HCT116 (cell line): ENCODE measurements around the gene SGMS1. TPM values are rescaled to one million over a fixed set of nuclear protein-coding genes. Genes with fewer than 3 reads are reported as not detected.

Source experiments
- ATAC-seq: fragments of 200-7000 bp; cut with Tn5 transposase; 2 replicates; pipeline ENCODE4 v1.9.1; 2020; ENCODE audit warnings: mild to moderate bottlenecking, moderate library complexity
- BruUV-seq: library from RNA; stranded (reverse); fragments of 400-500 nt; replicated peaks from 2 replicates; lab custom pipeline; 2021; lab: Mats Ljungman, UMichigan
- CTCF ChIA-PET: fragments of 300-600 bp; sonication (Branson Sonifier 250); formaldehyde crosslinking; loops from one replicate; lab custom pipeline; 2021; ENCODE audit warnings: antibody characterized with exemption; lab: Charles Lee
- POLR2A ChIA-PET: fragments of 300-600, 350-600 bp; sonication (Branson Sonifier 250); formaldehyde crosslinking; loops from one replicate; lab custom pipeline; 2021; ENCODE audit warnings: antibody characterized with exemption; lab: Charles Lee
- RAD21 ChIA-PET, 2 experiments: fragments of 300-600 bp; sonication (Branson Sonifier 250); formaldehyde crosslinking; loops; one replicate each; lab custom pipeline; 2023; ENCODE audit warnings: low total read pairs in 2 of 2; ENCODE audit not compliant: uncharacterized antibody in 2 of 2, unreplicated experiment in 2 of 2, low non-redundant PET in 1 of 2; lab: Charles Lee
- DNase-seq: peaks from one replicate; pipeline ENCODE4 v3.0.0-alpha.2; 2010; ENCODE audit warnings: low read depth, low spot score
- H2AFZ ChIP-seq: fragments of 200-600 bp; shearing (Covaris generic), sonication (generic); 2 replicates; pipeline ENCODE4 v1.6.1; 2017; ENCODE audit warnings: low read depth, mixed run types, mixed read lengths, antibody characterized with exemption, low read length; ENCODE audit not compliant: poor library complexity, severe bottlenecking
- H3K27ac ChIP-seq: 2 replicates; pipeline ENCODE4 v1.5.1; 2012; ENCODE audit warnings: low read depth, low read length
- H3K27me3 ChIP-seq: fragments of 200-600 bp; sonication (generic); 2 replicates; pipeline ENCODE4 v1.6.1; 2016; ENCODE audit warnings: mixed run types, low read length, mixed read lengths; ENCODE audit not compliant: insufficient read depth
- H3K36me3 ChIP-seq, 2 experiments: fragments of 200-500 bp in 1 of 2; fragments of 200-600 bp in 1 of 2; sonication (Bioruptor generic) in 1 of 2; sonication (generic) in 1 of 2; 2 replicates each; pipeline versions ENCODE4 v1.5.1 to v1.6.1; 2014 to 2016; ENCODE audit warnings: low read length in 2 of 2, inconsistent platforms in 1 of 2, mixed read lengths in 1 of 2, mixed run types in 1 of 2; ENCODE audit not compliant: insufficient read depth in 2 of 2, control insufficient read depth in 1 of 2
- H3K4me1 ChIP-seq, 2 experiments: fragments of 200-600 bp in 1 of 2; sonication (generic) in 1 of 2; 2 replicates each; pipeline versions ENCODE4 v1.5.1 to v1.6.1; 2012 to 2017; ENCODE audit warnings: low read length in 2 of 2, inconsistent platforms in 1 of 2, mild to moderate bottlenecking in 1 of 2, mixed read lengths in 1 of 2, mixed run types in 1 of 2, moderate library complexity in 1 of 2; ENCODE audit not compliant: insufficient read depth in 2 of 2, control insufficient read depth in 1 of 2
- H3K4me2 ChIP-seq: fragments of 200-600 bp; sonication (generic); 2 replicates; pipeline ENCODE4 v1.6.1; 2017; ENCODE audit warnings: mixed run types, low read length, mixed read lengths
- H3K4me3 ChIP-seq, 2 experiments: fragments of 200-600 bp in 1 of 2; sonication (generic) in 1 of 2; replicated peaks in 1 of 2; 2 replicates each; pipeline ENCODE4 v1.5.1; 2011 to 2016; ENCODE audit warnings: low read length in 2 of 2, control low read depth in 1 of 2, low read depth in 1 of 2, mild to moderate bottlenecking in 1 of 2, mixed read lengths in 1 of 2, mixed run types in 1 of 2
- H3K79me2 ChIP-seq: fragments of 200-600 bp; sonication (generic); 2 replicates; pipeline ENCODE4 v1.6.1; 2017; ENCODE audit warnings: mild to moderate bottlenecking, mixed run types, low read length, moderate library complexity, mixed read lengths; ENCODE audit not compliant: insufficient read depth
- H3K9ac ChIP-seq: fragments of 200-600 bp; sonication (generic); 2 replicates; pipeline ENCODE4 v1.6.1; 2016; ENCODE audit warnings: low read length, mixed read lengths
- H3K9me2 ChIP-seq: fragments of 200-600 bp; sonication (generic), shearing (Covaris generic); 2 replicates; pipeline ENCODE4 v1.6.1; 2017; ENCODE audit warnings: mixed run types, mild to moderate bottlenecking, moderate library complexity; ENCODE audit not compliant: insufficient read depth
- H3K9me3 ChIP-seq, 2 experiments: fragments of 200-500 bp in 1 of 2; fragments of 200-600 bp in 1 of 2; sonication (Bioruptor generic) in 1 of 2; sonication (generic) in 1 of 2; 2 replicates each; pipeline ENCODE4 v1.6.1; 2014 to 2017; ENCODE audit warnings: low read length in 2 of 2, mixed read lengths in 2 of 2, inconsistent platforms in 1 of 2, low read depth in 1 of 2, mild to moderate bottlenecking in 1 of 2, mixed run types in 1 of 2, moderate library complexity in 1 of 2; ENCODE audit not compliant: control insufficient read depth in 1 of 2, insufficient read depth in 1 of 2
- H4K20me1 ChIP-seq: fragments of 200-600 bp; sonication (generic), shearing (Covaris generic); 2 replicates; pipeline ENCODE4 v1.6.1; 2017; ENCODE audit warnings: mixed run types, mild to moderate bottlenecking, moderate library complexity; ENCODE audit not compliant: insufficient read depth
- ATF3 ChIP-seq: IDR thresholded peaks from 2 replicates; pipeline ENCODE4 v1.6.1; 2012
- CEBPB ChIP-seq: IDR thresholded peaks from 2 replicates; pipeline ENCODE4 v1.6.1; 2012; ENCODE audit warnings: low read depth
- EGR1 ChIP-seq: IDR thresholded peaks from 2 replicates; pipeline ENCODE4 v1.6.1; 2012; ENCODE audit warnings: low read depth
- ELF1 ChIP-seq: IDR thresholded peaks from 2 replicates; pipeline ENCODE4 v1.6.1; 2012; ENCODE audit warnings: low read depth, borderline replicate concordance
- EZH2phosphoT487 ChIP-seq: fragments of 200-600 bp; IDR thresholded peaks from 2 replicates; pipeline ENCODE4 v1.6.1; 2018; ENCODE audit warnings: antibody characterized with exemption, borderline replicate concordance
- JUND ChIP-seq: IDR thresholded peaks from 2 replicates; pipeline ENCODE4 v1.6.1; 2012
- POLR2A ChIP-seq: IDR thresholded peaks from 2 replicates; pipeline ENCODE4 v1.7.0; 2011; ENCODE audit warnings: borderline replicate concordance; ENCODE audit not compliant: insufficient read depth, insufficient read length; ENCODE audit errors: extremely low read depth
- TCF7L2 ChIP-seq: IDR thresholded peaks from 2 replicates; pipeline ENCODE4 v1.7.0; 2011; ENCODE audit warnings: borderline replicate concordance, inconsistent platforms; ENCODE audit not compliant: insufficient read depth, insufficient read length; ENCODE audit errors: extremely low read depth
- YY1 ChIP-seq: IDR thresholded peaks from 2 replicates; pipeline ENCODE4 v1.6.1; 2011; ENCODE audit warnings: low read length, low read depth, moderate library complexity, mild to moderate bottlenecking; ENCODE audit not compliant: insufficient replicate concordance; ENCODE audit errors: extremely low read depth
- ZBTB33 ChIP-seq: IDR thresholded peaks from 2 replicates; pipeline ENCODE4 v1.6.1; 2011; ENCODE audit warnings: mild to moderate bottlenecking, low read length, moderate library complexity; ENCODE audit not compliant: insufficient replicate concordance; ENCODE audit errors: extremely low read depth
- ZFX ChIP-seq: fragments of 450-650 bp; IDR thresholded peaks from 2 replicates; pipeline ENCODE4 v1.6.1; 2017
- intact Hi-C: fragments of 100-400 bp; cut with micrococcal nuclease; formaldehyde crosslinking; loops from 2 replicates; pipeline ENCODE4 v1.10.0; 2022
- total RNA-seq: library from RNA; stranded (reverse); gene quantifications from one replicate; pipeline ENCODE4 v1.2.1, GENCODE V29; 2021; ENCODE audit not compliant: unreplicated experiment
- TF ChIP-seq, protein P1 (sequence below), 3 experiments: fragments of 200-600 bp in 1 of 3; sonication (generic) in 1 of 3; IDR thresholded peaks in 2 of 3; conservative IDR thresholded peaks in 1 of 3; 2 replicates each; pipeline ENCODE4 v1.5.1; 2012 to 2017; ENCODE audit warnings: low read depth in 2 of 3, low read length in 2 of 3, antibody characterized with exemption in 1 of 3, borderline replicate concordance in 1 of 3, control low read depth in 1 of 3, mild to moderate bottlenecking in 1 of 3, mixed read lengths in 1 of 3, mixed run types in 1 of 3, moderate library complexity in 1 of 3; ENCODE audit not compliant: insufficient read depth in 1 of 3
- TF ChIP-seq, protein P2 (sequence below): IDR thresholded peaks from 2 replicates; pipeline ENCODE4 v1.6.1; 2012
- TF ChIP-seq, protein P3 (sequence below): IDR thresholded peaks from 2 replicates; pipeline ENCODE4 v1.6.1; 2012; ENCODE audit warnings: low read depth

SGMS1 gene
- total RNA-seq, 1 experiment from 2014 or later = 29.1 TPM

- intact Hi-C loops = no loop called here
- no peaks in the 10 kb centered on the region for H3K36me3 ChIP-seq
- no peak overlapping the region for H3K27ac ChIP-seq
- DNase-seq = no peak
- BruUV-seq = no TSS peak
- H3K4me2 ChIP-seq = no peak overlapping the region
- TF ChIP-seq, protein P1, sequence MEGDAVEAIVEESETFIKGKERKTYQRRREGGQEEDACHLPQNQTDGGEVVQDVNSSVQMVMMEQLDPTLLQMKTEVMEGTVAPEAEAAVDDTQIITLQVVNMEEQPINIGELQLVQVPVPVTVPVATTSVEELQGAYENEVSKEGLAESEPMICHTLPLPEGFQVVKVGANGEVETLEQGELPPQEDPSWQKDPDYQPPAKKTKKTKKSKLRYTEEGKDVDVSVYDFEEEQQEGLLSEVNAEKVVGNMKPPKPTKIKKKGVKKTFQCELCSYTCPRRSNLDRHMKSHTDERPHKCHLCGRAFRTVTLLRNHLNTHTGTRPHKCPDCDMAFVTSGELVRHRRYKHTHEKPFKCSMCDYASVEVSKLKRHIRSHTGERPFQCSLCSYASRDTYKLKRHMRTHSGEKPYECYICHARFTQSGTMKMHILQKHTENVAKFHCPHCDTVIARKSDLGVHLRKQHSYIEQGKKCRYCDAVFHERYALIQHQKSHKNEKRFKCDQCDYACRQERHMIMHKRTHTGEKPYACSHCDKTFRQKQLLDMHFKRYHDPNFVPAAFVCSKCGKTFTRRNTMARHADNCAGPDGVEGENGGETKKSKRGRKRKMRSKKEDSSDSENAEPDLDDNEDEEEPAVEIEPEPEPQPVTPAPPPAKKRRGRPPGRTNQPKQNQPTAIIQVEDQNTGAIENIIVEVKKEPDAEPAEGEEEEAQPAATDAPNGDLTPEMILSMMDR (IDR thresholded peaks at IDR 0.05 in 2 of 3, conservative IDR thresholded peaks at IDR 0.05 in 1 of 3; ENCODE audit: borderline replicate concordance in 1 of 3, insufficient read depth in 1 of 3, low read depth in 2 of 3, low read length in 2 of 3) = no peak
- TF ChIP-seq, protein P2, sequence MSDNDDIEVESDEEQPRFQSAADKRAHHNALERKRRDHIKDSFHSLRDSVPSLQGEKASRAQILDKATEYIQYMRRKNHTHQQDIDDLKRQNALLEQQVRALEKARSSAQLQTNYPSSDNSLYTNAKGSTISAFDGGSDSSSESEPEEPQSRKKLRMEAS = no peak
- TF ChIP-seq EZH2phosphoT487 (no peak), EGR1 (no peak), YY1 (no peak), ZFX (no peak), ATF3 (no peak), ZBTB33 (no peak), POLR2A (no peak), TCF7L2 (no peak), ELF1 (no peak), CEBPB (no peak), JUND (no peak)
- TF ChIP-seq, protein P3, sequence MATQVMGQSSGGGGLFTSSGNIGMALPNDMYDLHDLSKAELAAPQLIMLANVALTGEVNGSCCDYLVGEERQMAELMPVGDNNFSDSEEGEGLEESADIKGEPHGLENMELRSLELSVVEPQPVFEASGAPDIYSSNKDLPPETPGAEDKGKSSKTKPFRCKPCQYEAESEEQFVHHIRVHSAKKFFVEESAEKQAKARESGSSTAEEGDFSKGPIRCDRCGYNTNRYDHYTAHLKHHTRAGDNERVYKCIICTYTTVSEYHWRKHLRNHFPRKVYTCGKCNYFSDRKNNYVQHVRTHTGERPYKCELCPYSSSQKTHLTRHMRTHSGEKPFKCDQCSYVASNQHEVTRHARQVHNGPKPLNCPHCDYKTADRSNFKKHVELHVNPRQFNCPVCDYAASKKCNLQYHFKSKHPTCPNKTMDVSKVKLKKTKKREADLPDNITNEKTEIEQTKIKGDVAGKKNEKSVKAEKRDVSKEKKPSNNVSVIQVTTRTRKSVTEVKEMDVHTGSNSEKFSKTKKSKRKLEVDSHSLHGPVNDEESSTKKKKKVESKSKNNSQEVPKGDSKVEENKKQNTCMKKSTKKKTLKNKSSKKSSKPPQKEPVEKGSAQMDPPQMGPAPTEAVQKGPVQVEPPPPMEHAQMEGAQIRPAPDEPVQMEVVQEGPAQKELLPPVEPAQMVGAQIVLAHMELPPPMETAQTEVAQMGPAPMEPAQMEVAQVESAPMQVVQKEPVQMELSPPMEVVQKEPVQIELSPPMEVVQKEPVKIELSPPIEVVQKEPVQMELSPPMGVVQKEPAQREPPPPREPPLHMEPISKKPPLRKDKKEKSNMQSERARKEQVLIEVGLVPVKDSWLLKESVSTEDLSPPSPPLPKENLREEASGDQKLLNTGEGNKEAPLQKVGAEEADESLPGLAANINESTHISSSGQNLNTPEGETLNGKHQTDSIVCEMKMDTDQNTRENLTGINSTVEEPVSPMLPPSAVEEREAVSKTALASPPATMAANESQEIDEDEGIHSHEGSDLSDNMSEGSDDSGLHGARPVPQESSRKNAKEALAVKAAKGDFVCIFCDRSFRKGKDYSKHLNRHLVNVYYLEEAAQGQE = no peak
- H3K4me3 ChIP-seq = no peak overlapping the region
- RAD21 ChIA-PET = no interaction called here
- no peaks in the 10 kb centered on the region for H4K20me1 ChIP-seq
- H3K9me3 ChIP-seq = no peaks in the 10 kb centered on the region
- H3K4me1 ChIP-seq = no peaks in the 10 kb centered on the region
- no peak overlapping the region for H3K9ac ChIP-seq
- ATAC-seq = no peak
- H3K79me2 ChIP-seq = no peaks in the 10 kb centered on the region
- CTCF ChIA-PET = no interaction called here
- H2AFZ ChIP-seq = no peak overlapping the region
- H3K9me2 ChIP-seq = 0 out of 2 replicates have a peak, but pooled peaks cover 5% of the 10 kb centered on the region
- POLR2A ChIA-PET = no interaction called here
- no peaks in the 10 kb centered on the region for H3K27me3 ChIP-seq
Measured at GRCh38 chr10:50522908-50523307, 100.8 kb downstream of the SGMS1 start.
